ENCODE data around the gene DVL2. TPM values are rescaled to one million over a fixed set of nuclear protein-coding genes. Genes with fewer than 3 reads are reported as not detected.

The DVL2 gene
- total RNA-seq, 1 experiment from 2014 or later: 67.3 TPM

- H3K27ac Mint-ChIP-seq: peak overlapping the region; percentile 93
- DNase-seq (ENCODE audit: low spot score) (peak; percentile 69), ATAC-seq (peak; percentile 50)
- no peak for TF ChIP-seq ZBTB21 (CRISPR knock-in tag; IDR thresholded peaks at IDR 0.05; ENCODE audit: borderline replicate concordance)
- 0 out of 2 replicates have a peak, but pooled peaks have one; percentile 33 for TF ChIP-seq NFATC4 (CRISPR knock-in tag; IDR thresholded peaks at IDR 0.05)
- TF ChIP-seq ZNF416 (CRISPR knock-in tag; IDR thresholded peaks at IDR 0.05): 0 out of 2 replicates have a peak, but pooled peaks have one; percentile 19
- TF ChIP-seq, protein P1, sequence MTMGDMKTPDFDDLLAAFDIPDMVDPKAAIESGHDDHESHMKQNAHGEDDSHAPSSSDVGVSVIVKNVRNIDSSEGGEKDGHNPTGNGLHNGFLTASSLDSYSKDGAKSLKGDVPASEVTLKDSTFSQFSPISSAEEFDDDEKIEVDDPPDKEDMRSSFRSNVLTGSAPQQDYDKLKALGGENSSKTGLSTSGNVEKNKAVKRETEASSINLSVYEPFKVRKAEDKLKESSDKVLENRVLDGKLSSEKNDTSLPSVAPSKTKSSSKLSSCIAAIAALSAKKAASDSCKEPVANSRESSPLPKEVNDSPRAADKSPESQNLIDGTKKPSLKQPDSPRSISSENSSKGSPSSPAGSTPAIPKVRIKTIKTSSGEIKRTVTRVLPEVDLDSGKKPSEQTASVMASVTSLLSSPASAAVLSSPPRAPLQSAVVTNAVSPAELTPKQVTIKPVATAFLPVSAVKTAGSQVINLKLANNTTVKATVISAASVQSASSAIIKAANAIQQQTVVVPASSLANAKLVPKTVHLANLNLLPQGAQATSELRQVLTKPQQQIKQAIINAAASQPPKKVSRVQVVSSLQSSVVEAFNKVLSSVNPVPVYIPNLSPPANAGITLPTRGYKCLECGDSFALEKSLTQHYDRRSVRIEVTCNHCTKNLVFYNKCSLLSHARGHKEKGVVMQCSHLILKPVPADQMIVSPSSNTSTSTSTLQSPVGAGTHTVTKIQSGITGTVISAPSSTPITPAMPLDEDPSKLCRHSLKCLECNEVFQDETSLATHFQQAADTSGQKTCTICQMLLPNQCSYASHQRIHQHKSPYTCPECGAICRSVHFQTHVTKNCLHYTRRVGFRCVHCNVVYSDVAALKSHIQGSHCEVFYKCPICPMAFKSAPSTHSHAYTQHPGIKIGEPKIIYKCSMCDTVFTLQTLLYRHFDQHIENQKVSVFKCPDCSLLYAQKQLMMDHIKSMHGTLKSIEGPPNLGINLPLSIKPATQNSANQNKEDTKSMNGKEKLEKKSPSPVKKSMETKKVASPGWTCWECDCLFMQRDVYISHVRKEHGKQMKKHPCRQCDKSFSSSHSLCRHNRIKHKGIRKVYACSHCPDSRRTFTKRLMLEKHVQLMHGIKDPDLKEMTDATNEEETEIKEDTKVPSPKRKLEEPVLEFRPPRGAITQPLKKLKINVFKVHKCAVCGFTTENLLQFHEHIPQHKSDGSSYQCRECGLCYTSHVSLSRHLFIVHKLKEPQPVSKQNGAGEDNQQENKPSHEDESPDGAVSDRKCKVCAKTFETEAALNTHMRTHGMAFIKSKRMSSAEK (CRISPR knock-in tag; IDR thresholded peaks at IDR 0.05; ENCODE audit: borderline replicate concordance): 0 out of 2 replicates have a peak, but pooled peaks have one; percentile 14
- TF ChIP-seq, protein P2, sequence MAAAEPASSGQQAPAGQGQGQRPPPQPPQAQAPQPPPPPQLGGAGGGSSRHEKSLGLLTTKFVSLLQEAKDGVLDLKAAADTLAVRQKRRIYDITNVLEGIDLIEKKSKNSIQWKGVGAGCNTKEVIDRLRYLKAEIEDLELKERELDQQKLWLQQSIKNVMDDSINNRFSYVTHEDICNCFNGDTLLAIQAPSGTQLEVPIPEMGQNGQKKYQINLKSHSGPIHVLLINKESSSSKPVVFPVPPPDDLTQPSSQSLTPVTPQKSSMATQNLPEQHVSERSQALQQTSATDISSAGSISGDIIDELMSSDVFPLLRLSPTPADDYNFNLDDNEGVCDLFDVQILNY (CRISPR knock-in tag; IDR thresholded peaks at IDR 0.05): peak; percentile 52; the same call in 1 of the 2 replicates
- no peak for TF ChIP-seq ATF6 (CRISPR knock-in tag; IDR thresholded peaks at IDR 0.05)
- TF ChIP-seq, protein P3, sequence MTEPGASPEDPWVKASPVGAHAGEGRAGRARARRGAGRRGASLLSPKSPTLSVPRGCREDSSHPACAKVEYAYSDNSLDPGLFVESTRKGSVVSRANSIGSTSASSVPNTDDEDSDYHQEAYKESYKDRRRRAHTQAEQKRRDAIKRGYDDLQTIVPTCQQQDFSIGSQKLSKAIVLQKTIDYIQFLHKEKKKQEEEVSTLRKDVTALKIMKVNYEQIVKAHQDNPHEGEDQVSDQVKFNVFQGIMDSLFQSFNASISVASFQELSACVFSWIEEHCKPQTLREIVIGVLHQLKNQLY (CRISPR knock-in tag; IDR thresholded peaks at IDR 0.05): 0 out of 2 replicates have a peak, but pooled peaks have one; percentile 43
- POLR2A ChIA-PET: interaction anchor here (0.6 to 2.1 kb wide), 10 partner anchors 10 to 185 kb away, joined by 3 to 9 read pairs (median 6); partner anchors contain the start of genes CTDNEP1, DVL2, PHF23 and SLC16A13
- H3K9me3 Mint-ChIP-seq: no peaks in the 10 kb centered on the region
- H3K4me3 Mint-ChIP-seq: peak overlapping the region; percentile 89
- H3K27me3 Mint-ChIP-seq (ENCODE audit: low read depth): peaks cover 4% of the 10 kb centered on the region; the same call in 1 of the 2 replicates
- H3K36me3 Mint-ChIP-seq: peaks cover 11% of the 10 kb centered on the region
- peaks cover 43% of the 10 kb centered on the region for H3K4me1 Mint-ChIP-seq
- CTCF ChIA-PET: interaction anchor here (0.6 to 4.8 kb wide), 22 partner anchors 10 to 340 kb away, joined by 3 to 36 read pairs (median 4); partner anchors contain the start of genes ACAP1, DVL2, GABARAP and PHF23
Observed at GRCh38 chr17:7220593-7221277, 13.6 kb downstream of the DVL2 start.

- H3K27ac Mint-ChIP-seq: peak within 1 kb of the TSS; percentile 93
- H3K36me3 Mint-ChIP-seq: peaks cover 11% of the 10 kb centered on the region
- ATAC-seq (peak; percentile 58), DNase-seq (ENCODE audit: low spot score) (peak; percentile 90)
- ChIA-PET CTCF (interaction anchor here (0.6 to 4.8 kb wide), 21 partner anchors 10 to 341 kb away, joined by 3 to 36 read pairs (median 4); partner anchors contain the start of genes ACAP1, DVL2, GABARAP and PHF23), POLR2A (interaction anchor here (0.6 to 2.1 kb wide), 16 partner anchors 8 to 184 kb away, joined by 3 to 9 read pairs (median 4); partner anchors contain the start of genes CTDNEP1, DVL2, GABARAP and PHF23)
- peak within 1 kb of the TSS; percentile 89 for H3K4me3 Mint-ChIP-seq
- H3K27me3 Mint-ChIP-seq (ENCODE audit: low read depth): peaks cover 4% of the 10 kb centered on the region; the same call in 1 of the 2 replicates
- H3K4me1 Mint-ChIP-seq: peaks cover 48% of the 10 kb centered on the region
- H3K9me3 Mint-ChIP-seq: no peaks in the 10 kb centered on the region
- TF ChIP-seq ZMAT4 (CRISPR knock-in tag; IDR thresholded peaks at IDR 0.05): no peak; the same call in 1 of the 2 replicates
- no peak for TF ChIP-seq TP53 (CRISPR knock-in tag; IDR thresholded peaks at IDR 0.05)
- TF ChIP-seq ZNF232 (CRISPR knock-in tag; IDR thresholded peaks at IDR 0.05): no peak
- TF ChIP-seq, protein P4, sequence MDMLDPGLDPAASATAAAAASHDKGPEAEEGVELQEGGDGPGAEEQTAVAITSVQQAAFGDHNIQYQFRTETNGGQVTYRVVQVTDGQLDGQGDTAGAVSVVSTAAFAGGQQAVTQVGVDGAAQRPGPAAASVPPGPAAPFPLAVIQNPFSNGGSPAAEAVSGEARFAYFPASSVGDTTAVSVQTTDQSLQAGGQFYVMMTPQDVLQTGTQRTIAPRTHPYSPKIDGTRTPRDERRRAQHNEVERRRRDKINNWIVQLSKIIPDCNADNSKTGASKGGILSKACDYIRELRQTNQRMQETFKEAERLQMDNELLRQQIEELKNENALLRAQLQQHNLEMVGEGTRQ (CRISPR knock-in tag; IDR thresholded peaks at IDR 0.05): peak; percentile 38
- TF ChIP-seq ZNF138 (CRISPR knock-in tag; conservative IDR thresholded peaks at IDR 0.05): no peak
- peak; percentile 70 for TF ChIP-seq FOXK1 (CRISPR knock-in tag; IDR thresholded peaks at IDR 0.05)
- TF ChIP-seq SMAD3 (CRISPR knock-in tag; IDR thresholded peaks at IDR 0.05; ENCODE audit: borderline replicate concordance): 0 out of 2 replicates have a peak, but pooled peaks have one; percentile 19
- peak; percentile 48; the same call in 1 of the 2 replicates for TF ChIP-seq FOXP1 (CRISPR knock-in tag; IDR thresholded peaks at IDR 0.05; ENCODE audit: borderline replicate concordance)
- TF ChIP-seq, protein P5, sequence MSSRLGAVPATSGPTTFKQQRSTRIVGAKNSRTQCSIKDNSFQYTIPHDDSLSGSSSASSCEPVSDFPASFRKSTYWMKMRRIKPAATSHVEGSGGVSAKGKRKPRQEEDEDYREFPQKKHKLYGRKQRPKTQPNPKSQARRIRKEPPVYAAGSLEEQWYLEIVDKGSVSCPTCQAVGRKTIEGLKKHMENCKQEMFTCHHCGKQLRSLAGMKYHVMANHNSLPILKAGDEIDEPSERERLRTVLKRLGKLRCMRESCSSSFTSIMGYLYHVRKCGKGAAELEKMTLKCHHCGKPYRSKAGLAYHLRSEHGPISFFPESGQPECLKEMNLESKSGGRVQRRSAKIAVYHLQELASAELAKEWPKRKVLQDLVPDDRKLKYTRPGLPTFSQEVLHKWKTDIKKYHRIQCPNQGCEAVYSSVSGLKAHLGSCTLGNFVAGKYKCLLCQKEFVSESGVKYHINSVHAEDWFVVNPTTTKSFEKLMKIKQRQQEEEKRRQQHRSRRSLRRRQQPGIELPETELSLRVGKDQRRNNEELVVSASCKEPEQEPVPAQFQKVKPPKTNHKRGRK (CRISPR knock-in tag; IDR thresholded peaks at IDR 0.05; ENCODE audit: borderline replicate concordance): no peak
- 0 out of 2 replicates have a peak, but pooled peaks have one; percentile 52 for TF ChIP-seq EMX1 (CRISPR knock-in tag; IDR thresholded peaks at IDR 0.05)
- peak; percentile 60; the same call in 1 of the 2 replicates for TF ChIP-seq GABPB1 (CRISPR knock-in tag; IDR thresholded peaks at IDR 0.05)
- TF ChIP-seq CREM (CRISPR knock-in tag; IDR thresholded peaks at IDR 0.05): peak; percentile 57; the same call in 1 of the 2 replicates
Observed at GRCh38 chr17:7219812-7220592, 14.3 kb downstream of the DVL2 start, which contains the start of the genes ACADVL and DLG4. TSS of gene ACADVL (plus strand) at chr17:7219938. CDS start at chr17:7219985, 47 bp downstream. TSS of gene DLG4 (minus strand) at chr17:7219836.
